Activated CD4-positive, alpha-beta T cell treated with anti-CD3 and anti-CD28 coated beads, Interleukin-2, amount 10 ng/mL, durations not matched to agents 7 days and 5 days (primary cell): ENCODE data around the gene LAPTM5. TPM values are rescaled to one million over a fixed set of nuclear protein-coding genes. Genes with fewer than 3 reads are reported as not detected.

ENCODE experiments used
- CTCF ChIA-PET: fragments of 350-600 bp; sonication (Branson Sonifier 250); formaldehyde crosslinking; loops from one replicate; lab custom pipeline; 2021; ENCODE audit warnings: antibody characterized with exemption; lab: Charles Lee
- POLR2A ChIA-PET: fragments of 350-600 bp; sonication (Branson Sonifier 250); formaldehyde crosslinking; loops from one replicate; lab custom pipeline; 2021; ENCODE audit warnings: antibody characterized with exemption; lab: Charles Lee
- DNase-seq: peaks from one replicate; pipeline ENCODE4 v3.0.0-alpha.2; 2020
- H3K27ac Mint-ChIP-seq: one replicate; pipeline ENCODE4 v1.8.0; 2021; ENCODE audit warnings: mild to moderate bottlenecking, moderate library complexity, mixed read lengths
- H3K27me3 Mint-ChIP-seq: one replicate; pipeline ENCODE4 v1.8.0; 2021; ENCODE audit warnings: mixed read lengths
- H3K36me3 Mint-ChIP-seq: one replicate; pipeline ENCODE4 v1.8.0; 2021; ENCODE audit warnings: low read depth, mixed read lengths
- H3K4me1 Mint-ChIP-seq: one replicate; pipeline ENCODE4 v1.8.0; 2021; ENCODE audit warnings: mixed read lengths
- H3K4me3 Mint-ChIP-seq: one replicate; pipeline ENCODE4 v1.8.0; 2021; ENCODE audit warnings: mild to moderate bottlenecking, moderate library complexity, mixed read lengths
- H3K9me3 Mint-ChIP-seq: one replicate; pipeline ENCODE4 v1.8.0; 2021; ENCODE audit warnings: mixed read lengths
- total RNA-seq, 2 experiments: library from RNA; stranded (reverse); gene quantifications; one replicate each; pipeline ENCODE4 v1.2.3, GENCODE V29; 2021

LAPTM5 gene
- total RNA-seq, 2 experiments from 2014 or later, result 481 to 584 TPM

- Mint-ChIP-seq H3K9me3 (no peaks in the 10 kb centered on the region), H3K27me3 (no peaks in the 10 kb centered on the region), H3K27ac (no peak overlapping the region), H3K4me3 (no peak overlapping the region), H3K4me1 (peaks cover 26% of the 10 kb centered on the region), H3K36me3 (peaks cover 60% of the 10 kb centered on the region)
- DNase-seq, result no peak
- CTCF ChIA-PET, result interaction anchor here (0.9 to 3.0 kb wide), 3 partner anchors 9 to 26 kb away, joined by 5 to 15 read pairs (median 5); partner anchors contain the start of gene LAPTM5
- POLR2A ChIA-PET, result no interaction called here
These were observed 23.5 kb downstream of the LAPTM5 start for GRCh38 chr1:30734106-30734505.

- H3K27me3 Mint-ChIP-seq, result no peaks in the 10 kb centered on the region
- no peak for DNase-seq
- H3K36me3 Mint-ChIP-seq, result peaks cover 54% of the 10 kb centered on the region
- CTCF ChIA-PET, result interaction anchor here (1.1 to 1.5 kb wide), 3 partner anchors 19 to 49 kb away, joined by 3 to 7 read pairs (median 3); no protein-coding TSS in a partner anchor
- POLR2A ChIA-PET, result no interaction called here
- H3K9me3 Mint-ChIP-seq, result no peaks in the 10 kb centered on the region
- peak overlapping the region; percentile 52 for H3K27ac Mint-ChIP-seq
- H3K4me1 Mint-ChIP-seq, result peaks cover 21% of the 10 kb centered on the region
- no peak overlapping the region for H3K4me3 Mint-ChIP-seq
These were observed 24.1 kb downstream of the LAPTM5 start for GRCh38 chr1:30733493-30733892.

GRCh38 chr1:30732277-30732996 is 25.1 kb downstream of the LAPTM5 start:
- Mint-ChIP-seq H3K27ac (peak overlapping the region; percentile 72), H3K4me3 (no peak overlapping the region), H3K27me3 (no peaks in the 10 kb centered on the region), H3K36me3 (peaks cover 43% of the 10 kb centered on the region), H3K9me3 (no peaks in the 10 kb centered on the region), H3K4me1 (peaks cover 12% of the 10 kb centered on the region)
- ChIA-PET POLR2A (no interaction called here), CTCF (interaction anchor here (0.8 to 6.5 kb wide), 5 partner anchors 10 to 50 kb away, joined by 3 to 40 read pairs (median 3); no protein-coding TSS in a partner anchor)
- no peak for DNase-seq

GRCh38 chr1:30731806-30732276 is 25.7 kb downstream of the LAPTM5 start:
- H3K4me3 Mint-ChIP-seq, result no peak overlapping the region
- peaks cover 7% of the 10 kb centered on the region for H3K4me1 Mint-ChIP-seq
- peak overlapping the region; percentile 68 for H3K27ac Mint-ChIP-seq
- POLR2A ChIA-PET, result no interaction called here
- DNase-seq, result no peak
- H3K9me3 Mint-ChIP-seq, result no peaks in the 10 kb centered on the region
- no peaks in the 10 kb centered on the region for H3K27me3 Mint-ChIP-seq
- peaks cover 38% of the 10 kb centered on the region for H3K36me3 Mint-ChIP-seq
- CTCF ChIA-PET, result interaction anchor here (6.5 kb wide), 1 partner anchor 13 kb away, joined by 40 read pairs; no protein-coding TSS in a partner anchor

GRCh38 chr1:30731109-30731805 is 26.3 kb downstream of the LAPTM5 start:
- Mint-ChIP-seq H3K4me1 (peaks cover 5% of the 10 kb centered on the region), H3K4me3 (no peak overlapping the region), H3K27me3 (no peaks in the 10 kb centered on the region), H3K36me3 (peaks cover 32% of the 10 kb centered on the region), H3K9me3 (no peaks in the 10 kb centered on the region), H3K27ac (peak overlapping the region; percentile 68)
- CTCF ChIA-PET, result interaction anchor here (1.2 to 6.5 kb wide), 2 partner anchors 12 to 24 kb away, joined by 3 to 40 read pairs; no protein-coding TSS in a partner anchor
- POLR2A ChIA-PET, result no interaction called here
- DNase-seq, result no peak

- no peak for DNase-seq
- POLR2A ChIA-PET, result interaction anchor here (0.6 kb wide), 1 partner anchor 198 kb away, joined by 3 read pairs; no protein-coding TSS in a partner anchor
- Mint-ChIP-seq H3K27me3 (no peaks in the 10 kb centered on the region), H3K9me3 (no peaks in the 10 kb centered on the region), H3K4me1 (peaks cover 5% of the 10 kb centered on the region), H3K27ac (no peak overlapping the region), H3K36me3 (peaks cover 26% of the 10 kb centered on the region), H3K4me3 (no peak overlapping the region)
- CTCF ChIA-PET, result interaction anchor here (1.0 to 6.5 kb wide), 6 partner anchors 11 to 49 kb away, joined by 3 to 40 read pairs (median 4); no protein-coding TSS in a partner anchor
These were observed 27.0 kb downstream of the LAPTM5 start for GRCh38 chr1:30730346-30731108.

- H3K4me3 Mint-ChIP-seq, result no peak overlapping the region
- H3K27ac Mint-ChIP-seq, result no peak overlapping the region
- H3K9me3 Mint-ChIP-seq, result no peaks in the 10 kb centered on the region
- peaks cover 5% of the 10 kb centered on the region for H3K4me1 Mint-ChIP-seq
- H3K27me3 Mint-ChIP-seq, result no peaks in the 10 kb centered on the region
- peaks cover 20% of the 10 kb centered on the region for H3K36me3 Mint-ChIP-seq
- POLR2A ChIA-PET, result interaction anchor here (0.6 to 0.7 kb wide), 2 partner anchors 148 to 198 kb away, joined by 3 read pairs; no protein-coding TSS in a partner anchor
- CTCF ChIA-PET, result interaction anchor here (1.0 to 6.5 kb wide), 5 partner anchors 11 to 50 kb away, joined by 4 to 40 read pairs (median 5); no protein-coding TSS in a partner anchor
- DNase-seq, result no peak
These were observed 27.7 kb downstream of the LAPTM5 start for GRCh38 chr1:30729901-30730300.

GRCh38 chr1:30728832-30729638 is 28.5 kb downstream of the LAPTM5 start:
- H3K36me3 Mint-ChIP-seq, result peaks cover 12% of the 10 kb centered on the region
- H3K27ac Mint-ChIP-seq, result no peak overlapping the region
- DNase-seq, result no peak
- peaks cover 5% of the 10 kb centered on the region for H3K4me1 Mint-ChIP-seq
- ChIA-PET POLR2A (interaction anchor here (0.7 kb wide), 1 partner anchor 149 kb away, joined by 3 read pairs; no protein-coding TSS in a partner anchor), CTCF (interaction anchor here (1.0 to 6.5 kb wide), 6 partner anchors 10 to 51 kb away, joined by 4 to 40 read pairs (median 5); partner anchors contain the start of gene LAPTM5)
- no peaks in the 10 kb centered on the region for H3K9me3 Mint-ChIP-seq
- no peak overlapping the region for H3K4me3 Mint-ChIP-seq
- no peaks in the 10 kb centered on the region for H3K27me3 Mint-ChIP-seq

GRCh38 chr1:30728340-30728739 is 29.2 kb downstream of the LAPTM5 start:
- DNase-seq, result no peak
- ChIA-PET CTCF (interaction anchor here (0.8 to 6.5 kb wide), 5 partner anchors 9 to 54 kb away, joined by 3 to 40 read pairs (median 4); partner anchors contain the start of gene LAPTM5), POLR2A (no interaction called here)
- Mint-ChIP-seq H3K9me3 (no peaks in the 10 kb centered on the region), H3K4me1 (peaks cover 5% of the 10 kb centered on the region), H3K27me3 (no peaks in the 10 kb centered on the region), H3K36me3 (peaks cover 9% of the 10 kb centered on the region), H3K27ac (no peak overlapping the region), H3K4me3 (no peak overlapping the region)

- no peak overlapping the region for H3K4me3 Mint-ChIP-seq
- CTCF ChIA-PET, result interaction anchor here (0.8 to 6.5 kb wide), 7 partner anchors 9 to 74 kb away, joined by 3 to 40 read pairs (median 4); partner anchors contain the start of gene LAPTM5
- peaks cover 5% of the 10 kb centered on the region for H3K4me1 Mint-ChIP-seq
- no peak for DNase-seq
- no peaks in the 10 kb centered on the region for H3K27me3 Mint-ChIP-seq
- H3K9me3 Mint-ChIP-seq, result no peaks in the 10 kb centered on the region
- H3K36me3 Mint-ChIP-seq, result peaks cover 6% of the 10 kb centered on the region
- H3K27ac Mint-ChIP-seq, result no peak overlapping the region
- POLR2A ChIA-PET, result no interaction called here
These were observed 29.8 kb downstream of the LAPTM5 start for GRCh38 chr1:30727824-30728223.
